ENCODE results near the gene TFAM.
"Not testable (repeated sequence)": the region's sequence is repeated elsewhere in the genome, so short reads cannot be mapped to it uniquely, and the experiment has no call there.

Gene TFAM

DNA sequence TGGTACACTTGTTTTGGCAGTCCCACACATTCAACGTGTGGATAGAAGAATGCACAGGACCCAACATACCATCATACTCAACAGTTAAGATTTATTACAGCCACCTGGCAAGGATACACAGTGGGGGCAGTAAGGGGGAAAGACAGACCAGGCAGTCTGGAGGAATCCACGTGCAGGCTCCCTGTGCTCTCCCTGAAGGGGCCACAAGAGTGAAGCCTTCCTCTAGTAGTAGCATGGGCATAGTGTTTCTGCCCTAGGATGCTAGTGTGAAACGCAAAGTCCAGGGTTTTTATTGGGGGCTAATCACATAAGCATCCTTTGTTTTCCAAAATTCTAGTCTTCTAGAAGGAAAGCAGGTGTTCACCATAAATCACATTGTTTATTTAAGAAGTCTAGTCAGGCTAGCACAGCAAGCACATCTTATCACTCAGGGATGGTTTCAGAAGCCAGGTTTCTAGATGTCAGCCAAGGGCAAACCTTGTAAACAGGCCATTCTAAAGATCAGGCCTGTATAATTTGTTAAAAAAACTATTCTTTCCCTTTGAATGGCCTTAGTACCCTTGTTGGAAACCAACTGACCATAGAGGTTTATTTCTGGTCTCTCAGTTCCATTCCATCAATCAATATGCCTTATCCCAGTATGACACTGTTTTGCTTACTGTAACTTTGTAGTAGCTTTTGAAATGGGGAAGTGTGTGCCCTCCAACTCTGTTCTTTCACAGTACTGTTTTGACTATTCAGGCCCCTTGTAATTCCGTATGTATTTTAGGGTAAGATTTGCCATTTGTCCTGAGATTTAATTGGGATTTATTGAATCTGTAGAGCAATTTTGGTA is 12.4 kb upstream of the TFAM start:
- no peak for DNase-seq (ENCODE audit: low spot score)

- no peak for DNase-seq (ENCODE audit: low spot score)
Observed at GRCh38 chr10:58373442-58373827, 11.8 kb upstream of the TFAM start.

- no peak for DNase-seq (ENCODE audit: low spot score)
Observed at GRCh38 chr10:58382489-58382995, 2.7 kb upstream of the TFAM start.

DNA sequence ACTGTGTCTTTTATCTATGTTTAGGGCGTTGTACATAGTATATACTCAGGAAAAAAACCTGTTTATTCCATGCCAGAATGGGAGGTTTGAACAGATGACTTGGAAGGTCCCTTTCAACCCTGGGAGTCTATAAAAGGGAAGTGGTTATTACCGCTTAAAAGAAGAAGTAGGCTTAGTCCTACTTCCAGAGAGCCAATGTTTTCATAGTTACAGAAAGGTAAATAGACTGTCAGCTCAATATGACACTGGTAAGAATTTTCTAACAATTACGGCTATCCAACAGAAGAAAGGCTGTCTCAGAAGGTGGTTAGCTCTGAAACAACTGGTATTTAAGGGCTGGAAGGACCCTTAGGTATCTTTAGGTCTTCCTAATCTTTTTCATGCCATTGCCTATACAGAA is 1.1 kb upstream of the TFAM start:
- DNase-seq (ENCODE audit: low spot score): peak; percentile 3

DNA sequence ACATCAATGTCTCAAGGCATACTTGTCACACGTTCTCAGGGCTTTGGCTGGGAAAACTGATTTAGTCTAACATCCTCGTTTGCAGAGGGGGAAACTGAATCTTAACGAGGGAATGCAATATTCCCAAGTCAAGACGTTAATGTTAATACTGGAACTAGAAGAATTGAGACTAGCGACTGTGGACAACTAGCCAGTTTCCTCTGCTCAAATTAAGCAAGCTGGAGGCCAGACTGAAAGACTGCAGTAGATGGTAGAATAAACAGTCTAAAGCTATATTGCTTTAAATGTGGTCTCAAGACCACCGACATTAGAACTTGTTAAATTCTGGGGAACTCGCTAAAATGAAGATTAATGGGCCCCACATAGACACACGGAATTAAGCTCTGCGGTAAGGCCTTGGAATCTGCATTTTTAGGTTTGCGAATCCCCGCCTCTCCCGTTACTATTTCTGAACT is 639 bp upstream of the TFAM start:
- peak; percentile 6 for DNase-seq (ENCODE audit: low spot score)

DNA sequence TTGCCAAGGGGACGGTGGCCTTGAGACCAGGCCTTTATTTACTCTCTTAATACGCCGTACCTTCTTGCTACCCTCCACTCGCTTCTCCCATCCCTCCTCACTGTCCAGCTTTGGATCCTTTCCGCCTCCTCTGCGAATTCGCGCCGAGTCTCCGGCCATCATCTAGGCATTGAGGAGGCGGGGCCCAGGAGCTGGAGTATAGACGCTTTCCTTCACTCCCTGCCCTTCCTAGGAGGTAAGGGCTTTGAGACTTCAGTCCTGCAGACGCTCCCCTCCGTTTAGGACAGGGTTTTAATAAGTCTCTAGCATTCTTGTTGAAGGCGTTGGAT is 538 bp downstream of the TFAM start:
- peak; percentile 23 for DNase-seq (ENCODE audit: low spot score)

DNA sequence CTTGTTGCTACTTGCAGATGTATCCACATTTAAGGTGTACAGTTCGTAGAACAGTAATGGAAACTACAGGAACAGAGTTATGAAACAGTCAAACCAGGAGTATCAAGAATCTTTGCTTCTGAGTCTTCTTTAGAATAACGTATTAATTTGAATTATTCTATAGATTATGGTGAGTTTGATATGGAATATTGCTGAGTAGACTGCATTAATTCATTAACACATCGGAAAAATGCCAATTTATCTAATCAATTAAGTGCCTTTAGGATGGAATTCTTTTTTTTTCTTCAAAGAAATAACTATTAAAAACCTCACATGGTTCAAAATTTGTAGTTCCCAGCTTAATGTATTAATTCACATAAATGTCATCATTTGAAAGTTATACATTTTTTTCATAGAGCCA is 3.8 kb downstream of the TFAM start:
- DNase-seq (ENCODE audit: low spot score): no peak

GRCh38 chr10:58393317-58393716 is 8.1 kb downstream of the TFAM start:
- no peak for DNase-seq (ENCODE audit: low spot score)

- DNase-seq (ENCODE audit: low spot score): no peak
Observed at GRCh38 chr10:58394471-58394870, 9.3 kb downstream of the TFAM start.

- DNase-seq (ENCODE audit: low spot score): no peak
Observed at GRCh38 chr10:58396057-58396456, 10.8 kb downstream of the TFAM start.

DNA sequence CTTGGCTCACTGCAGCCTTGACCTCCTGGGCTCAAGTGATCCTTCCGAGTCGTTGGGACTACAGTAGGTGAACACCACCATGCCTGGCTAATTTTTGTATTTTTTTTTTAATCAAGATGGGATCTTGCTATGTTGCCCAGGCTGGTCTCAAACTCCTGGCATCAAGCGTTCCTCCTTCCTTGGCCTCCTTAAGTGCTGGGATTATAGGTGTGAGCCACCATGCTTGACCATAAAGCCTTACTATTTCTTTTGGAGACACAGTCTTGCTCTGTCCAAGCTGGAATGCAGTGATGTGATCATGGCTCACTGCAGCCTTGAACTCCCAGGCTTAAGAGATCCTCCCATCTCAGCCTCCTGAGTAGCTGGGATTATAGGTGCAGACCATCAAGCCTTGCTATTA is 12.6 kb downstream of the TFAM start:
- no peak for DNase-seq (ENCODE audit: low spot score)

- DNase-seq (ENCODE audit: low spot score): peak; percentile 54
Observed at GRCh38 chr10:58399410-58399809, 14.2 kb downstream of the TFAM start.

- no peak for DNase-seq (ENCODE audit: low spot score)
Observed at GRCh38 chr10:58400609-58401008, 15.4 kb downstream of the TFAM start.

- DNase-seq (ENCODE audit: low spot score): no peak
Observed at GRCh38 chr10:58404001-58404400, 18.8 kb downstream of the TFAM start.

GRCh38 chr10:58409956-58410610 is 24.9 kb downstream of the TFAM start:
- no peak for DNase-seq (ENCODE audit: low spot score)

DNA sequence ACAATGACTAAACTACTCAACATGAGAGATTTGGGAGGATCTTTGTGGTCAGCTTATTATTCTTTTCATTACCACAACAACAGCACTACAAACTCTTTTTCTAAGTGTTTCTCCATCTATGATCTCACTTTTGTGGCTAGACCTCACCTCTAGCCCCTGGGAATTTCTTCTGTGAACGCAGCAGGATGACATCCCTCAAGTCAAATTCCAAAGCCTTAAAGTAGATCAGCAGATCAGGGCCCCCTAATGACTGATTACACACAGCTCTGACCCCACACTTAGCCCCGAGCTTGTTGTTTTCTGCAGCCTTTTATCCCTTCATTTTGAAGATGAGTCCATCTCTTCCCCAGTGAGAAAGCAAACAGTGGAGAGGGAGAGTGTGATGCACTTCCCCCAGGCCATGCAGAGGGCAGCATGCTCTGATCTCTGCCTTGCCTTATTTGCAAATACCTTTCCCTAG is 27.3 kb downstream of the TFAM start:
- peak; percentile 74 for DNase-seq (ENCODE audit: low spot score)

DNA sequence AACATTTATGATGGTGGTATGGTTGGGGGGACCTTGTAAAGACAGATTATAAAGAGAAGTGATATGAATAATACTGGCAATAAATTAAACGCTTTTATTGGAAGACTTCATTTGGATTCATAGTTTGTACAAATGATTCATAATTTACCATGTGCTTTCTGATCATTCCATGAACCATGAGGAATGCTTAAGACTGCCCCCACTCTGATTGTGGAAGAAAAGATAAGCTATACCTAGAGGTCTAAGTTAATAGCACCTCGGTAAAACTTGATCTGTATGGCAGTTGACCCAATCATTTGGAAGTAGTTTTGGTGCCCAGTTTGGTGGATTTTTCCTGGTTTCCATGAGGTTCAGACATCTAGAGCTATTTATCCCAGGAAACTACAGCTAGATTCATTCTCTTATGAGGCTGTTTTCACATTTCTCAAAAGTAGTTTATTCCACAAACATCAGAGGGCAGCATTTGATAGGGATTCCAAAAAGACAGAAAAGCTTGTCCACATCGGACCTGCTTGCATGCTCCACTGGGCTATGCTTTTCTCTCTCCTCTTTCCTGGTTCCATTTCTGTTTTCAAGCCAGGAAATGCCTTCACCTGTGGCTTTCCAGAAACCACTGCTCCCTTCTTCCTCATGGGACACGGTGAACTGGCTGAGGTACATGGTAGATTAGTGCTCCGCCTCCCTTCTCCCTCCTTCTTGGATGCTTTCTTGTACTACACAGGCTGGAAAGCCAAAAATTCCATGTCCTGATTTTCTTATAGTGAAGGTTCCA is 29.2 kb downstream of the TFAM start:
- DNase-seq (ENCODE audit: low spot score): peak; percentile 74

DNA sequence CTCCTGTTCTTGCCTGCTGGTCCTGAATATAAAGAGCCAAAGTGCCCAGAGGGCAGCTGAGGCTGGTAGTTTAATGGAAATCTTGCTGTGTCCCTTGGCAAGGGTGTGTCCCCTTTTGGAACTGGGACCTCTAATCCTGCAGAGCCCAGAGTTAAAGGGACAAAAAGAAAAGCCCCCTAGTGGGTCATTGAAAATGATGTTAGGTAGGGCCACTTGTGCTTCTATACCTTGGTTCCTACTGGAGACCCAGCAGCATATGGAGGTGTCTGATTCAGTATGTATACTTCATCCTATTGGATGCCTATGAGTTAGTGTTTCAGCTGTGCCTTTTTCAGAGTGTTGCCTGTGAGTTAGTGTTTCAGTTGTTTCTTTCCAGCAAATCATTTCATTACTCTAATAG is 30.5 kb downstream of the TFAM start:
- no peak for DNase-seq (ENCODE audit: low spot score)

DNA sequence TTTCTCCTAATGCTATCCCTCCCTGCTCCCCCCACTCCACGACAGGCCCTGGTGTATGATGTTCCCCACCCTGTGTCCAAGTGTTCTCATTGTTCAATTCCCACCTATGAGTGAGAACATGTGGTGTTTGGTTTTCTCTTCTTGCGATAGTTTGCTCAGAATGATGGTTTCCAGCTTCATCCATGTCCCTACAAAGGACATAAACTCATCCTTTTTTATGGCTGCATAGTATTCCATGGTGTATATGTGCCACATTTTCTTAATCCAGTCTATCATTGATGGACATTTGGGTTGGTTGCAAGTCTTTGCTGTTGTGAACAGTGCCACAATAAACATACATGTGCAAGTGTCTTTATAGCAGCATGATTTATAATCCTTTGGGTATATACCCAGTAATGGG is 32.7 kb downstream of the TFAM start:
- not testable (repeated sequence) for DNase-seq (ENCODE audit: low spot score)

DNA sequence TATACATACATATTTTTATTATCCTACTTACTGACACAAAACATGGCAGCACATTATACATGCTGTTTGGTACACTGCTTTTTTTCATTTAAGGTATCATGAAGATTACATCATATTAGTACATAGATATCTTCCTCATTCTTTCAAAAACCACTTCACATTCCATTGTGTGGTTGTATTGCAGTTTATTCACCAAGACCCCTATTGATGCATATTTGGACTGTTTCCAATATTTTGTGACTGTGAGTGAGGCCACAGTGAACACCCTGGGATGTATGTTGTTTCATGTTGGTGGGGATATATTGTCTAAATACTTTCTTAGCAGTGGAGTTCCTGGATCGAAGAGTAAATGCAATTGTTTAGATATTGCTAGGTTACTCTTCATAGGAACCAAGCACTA is 39.0 kb downstream of the TFAM start:
- DNase-seq (ENCODE audit: low spot score): no peak

DNA sequence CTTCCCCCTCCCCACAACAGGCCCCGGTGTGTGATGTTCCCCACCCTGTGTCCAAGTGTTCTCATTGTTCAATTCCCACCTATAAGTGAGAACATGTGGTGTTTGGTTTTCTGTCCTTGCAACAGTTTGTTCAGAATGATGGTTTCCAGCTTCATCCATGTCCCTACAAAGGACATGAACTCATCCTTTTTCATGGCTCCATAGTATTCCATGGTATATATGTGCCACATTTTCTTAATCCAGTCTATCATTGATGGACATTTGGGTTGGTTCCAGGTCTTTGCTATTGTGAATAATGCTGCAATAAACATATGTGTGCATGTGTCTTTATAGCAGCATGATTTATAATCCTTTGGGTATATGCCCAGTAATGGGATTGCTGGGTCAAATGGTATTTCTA is 43.2 kb downstream of the TFAM start:
- DNase-seq (ENCODE audit: low spot score): not testable (repeated sequence)

DNA sequence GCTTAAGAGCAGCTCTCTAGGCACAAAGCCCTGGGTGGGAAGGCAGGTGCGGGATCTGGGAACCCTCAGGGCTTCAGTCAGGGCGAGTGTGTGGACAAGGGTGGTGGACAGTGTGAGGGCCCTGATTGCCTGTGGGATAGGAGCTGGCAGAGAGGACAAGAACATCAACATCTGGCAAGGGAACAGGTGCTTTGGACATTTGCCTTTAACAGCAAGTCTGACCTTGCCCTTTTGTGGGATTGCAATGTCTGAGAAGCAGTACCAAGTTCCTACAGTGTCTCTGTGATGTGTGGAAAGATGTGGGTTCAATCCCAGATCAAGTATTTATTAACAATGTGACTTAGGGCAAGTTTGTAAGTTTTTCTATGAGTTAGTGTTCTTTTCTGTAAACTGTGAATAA is 46.7 kb downstream of the TFAM start:
- no peak for DNase-seq (ENCODE audit: low spot score)

DNA sequence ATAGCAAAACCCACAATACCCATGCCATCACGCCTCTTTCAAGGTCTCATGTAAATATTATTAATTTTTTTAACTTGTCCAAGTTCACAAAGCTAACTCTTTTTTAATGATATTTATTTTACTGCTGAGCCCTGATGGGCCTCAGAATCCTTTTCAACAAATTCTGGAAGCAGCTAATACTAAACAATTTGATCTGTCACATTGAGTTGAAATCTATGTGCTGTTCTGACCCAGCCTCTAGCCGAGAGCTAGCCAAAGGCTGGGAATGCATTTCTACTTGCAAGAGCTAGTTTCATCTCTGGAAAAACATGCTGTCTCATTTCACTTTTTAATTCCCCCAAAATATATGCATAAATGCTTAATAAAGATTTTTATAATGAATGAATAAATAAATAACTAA is 47.9 kb downstream of the TFAM start:
- no peak for DNase-seq (ENCODE audit: low spot score)
